Measurements from ENCODE around the gene PCYT1B.
A peak's percentile ranks its signal among the peaks of the same experiment; 100 is the strongest.

Gene PCYT1B

GRCh38 chrX:24536551-24536950, 110.6 kb downstream of the PCYT1B start:
- H3K36me3 ChIP-seq (ENCODE audit: insufficient read depth, low read length), result no peaks in the 10 kb centered on the region
- DNase-seq (ENCODE audit: low read depth, low spot score), result no peak
- no peaks in the 10 kb centered on the region for H3K9me3 ChIP-seq (ENCODE audit: low read depth, low read length)
- H3K9ac ChIP-seq (ENCODE audit: insufficient read length), result no peak overlapping the region
- no peak for TF ChIP-seq POLR2AphosphoS5 (IDR thresholded peaks at IDR 0.05; ENCODE audit: borderline replicate concordance, low read depth, low read length)
- no peak for TF ChIP-seq EZH2 (IDR thresholded peaks at IDR 0.05)
- no peak for TF ChIP-seq FOXP2 (optimal IDR thresholded peaks at IDR 0.05; ENCODE audit: control extremely low read depth, extremely low read length, insufficient read depth)
- no peak overlapping the region for H3K27ac ChIP-seq
- H3K4me3 ChIP-seq, result no peak overlapping the region

GRCh38 chrX:24528605-24529004, 118.5 kb downstream of the PCYT1B start:
- H3K9me3 ChIP-seq (ENCODE audit: low read depth, low read length), result no peaks in the 10 kb centered on the region
- H3K36me3 ChIP-seq (ENCODE audit: insufficient read depth, low read length), result no peaks in the 10 kb centered on the region
- H3K9ac ChIP-seq (ENCODE audit: insufficient read length), result no peak overlapping the region
- no peak overlapping the region for H3K27ac ChIP-seq
- DNase-seq (ENCODE audit: low read depth, low spot score), result no peak
- no peak for TF ChIP-seq EZH2 (IDR thresholded peaks at IDR 0.05)
- TF ChIP-seq POLR2AphosphoS5 (IDR thresholded peaks at IDR 0.05; ENCODE audit: borderline replicate concordance, low read depth, low read length), result no peak
- no peak for TF ChIP-seq FOXP2 (optimal IDR thresholded peaks at IDR 0.05; ENCODE audit: control extremely low read depth, extremely low read length, insufficient read depth)
- H3K4me3 ChIP-seq, result no peak overlapping the region

GRCh38 chrX:24526616-24527015, 120.5 kb downstream of the PCYT1B start:
- Histone ChIP-seq H3K4me3 (no peak overlapping the region), H3K36me3 (ENCODE audit: insufficient read depth, low read length) (no peaks in the 10 kb centered on the region), H3K9ac (ENCODE audit: insufficient read length) (no peak overlapping the region), H3K27ac (no peak overlapping the region), H3K9me3 (ENCODE audit: low read depth, low read length) (no peaks in the 10 kb centered on the region)
- TF ChIP-seq FOXP2 (optimal IDR thresholded peaks at IDR 0.05; ENCODE audit: control extremely low read depth, extremely low read length, insufficient read depth) (no peak), POLR2AphosphoS5 (IDR thresholded peaks at IDR 0.05; ENCODE audit: borderline replicate concordance, low read depth, low read length) (no peak), EZH2 (IDR thresholded peaks at IDR 0.05) (no peak)
- DNase-seq (ENCODE audit: low read depth, low spot score), result no peak

DNA sequence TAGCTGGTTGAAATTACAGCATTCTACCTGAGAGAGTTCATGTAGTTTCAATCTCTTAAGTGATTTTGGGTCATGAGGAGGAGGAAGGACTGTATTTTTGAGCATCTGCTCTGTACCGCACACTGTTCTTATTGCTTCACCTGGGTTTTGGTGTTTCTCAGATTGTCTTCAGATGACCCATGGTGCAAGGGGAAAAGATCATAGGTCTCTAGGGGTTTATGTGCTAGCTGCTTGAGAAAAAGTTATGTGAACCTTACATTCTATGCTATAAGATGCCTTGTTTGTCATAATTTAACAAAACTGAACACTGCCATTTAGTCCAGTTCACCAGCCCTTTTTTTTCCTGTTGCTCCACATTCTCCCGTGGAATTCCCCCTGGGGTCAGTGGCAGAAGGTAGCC, 121.7 kb downstream of the PCYT1B start:
- no peak overlapping the region for H3K4me3 ChIP-seq
- H3K27ac ChIP-seq, result no peak overlapping the region

GRCh38 chrX:24520472-24520871, 126.7 kb downstream of the PCYT1B start:
- TF ChIP-seq EZH2 (IDR thresholded peaks at IDR 0.05), result no peak
- TF ChIP-seq POLR2AphosphoS5 (IDR thresholded peaks at IDR 0.05; ENCODE audit: borderline replicate concordance, low read depth, low read length), result no peak
- TF ChIP-seq FOXP2 (optimal IDR thresholded peaks at IDR 0.05; ENCODE audit: control extremely low read depth, extremely low read length, insufficient read depth), result no peak

More for the DNA sequence above, 121.7 kb downstream of the PCYT1B start:
- TF ChIP-seq FOXP2 (optimal IDR thresholded peaks at IDR 0.05; ENCODE audit: control extremely low read depth, extremely low read length, insufficient read depth), result no peak
- no peak for TF ChIP-seq EZH2 (IDR thresholded peaks at IDR 0.05)
- TF ChIP-seq POLR2AphosphoS5 (IDR thresholded peaks at IDR 0.05; ENCODE audit: borderline replicate concordance, low read depth, low read length), result no peak
- no peak for DNase-seq (ENCODE audit: low read depth, low spot score)
- no peaks in the 10 kb centered on the region for H3K36me3 ChIP-seq (ENCODE audit: insufficient read depth, low read length)
- H3K9me3 ChIP-seq (ENCODE audit: low read depth, low read length), result no peaks in the 10 kb centered on the region
- H3K9ac ChIP-seq (ENCODE audit: insufficient read length), result no peak overlapping the region

DNA sequence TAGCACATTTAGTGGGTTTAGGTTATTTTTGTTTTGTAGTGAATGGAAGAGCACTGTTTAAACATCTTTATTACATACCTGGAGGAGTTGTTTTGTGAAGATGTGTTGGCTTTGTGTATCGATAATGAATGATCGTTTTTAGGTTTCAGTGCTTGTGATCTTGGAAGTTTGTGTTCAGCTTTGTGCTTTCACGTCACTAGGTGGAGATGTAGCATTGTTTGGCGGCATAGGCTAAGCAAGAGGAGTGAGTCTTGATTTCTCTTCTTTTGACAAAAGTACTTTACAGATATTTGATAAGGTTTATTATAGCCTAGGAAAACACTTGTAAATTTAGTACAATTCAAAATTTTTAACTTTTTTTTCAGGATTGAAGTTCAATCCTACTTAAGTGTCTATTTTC, 131.7 kb downstream of the PCYT1B start:
- no peak for TF ChIP-seq EZH2 (IDR thresholded peaks at IDR 0.05)
- TF ChIP-seq FOXP2 (optimal IDR thresholded peaks at IDR 0.05; ENCODE audit: control extremely low read depth, extremely low read length, insufficient read depth), result no peak
- no peak for TF ChIP-seq POLR2AphosphoS5 (IDR thresholded peaks at IDR 0.05; ENCODE audit: borderline replicate concordance, low read depth, low read length)
- H3K27ac ChIP-seq, result no peak overlapping the region
- no peak overlapping the region for H3K9ac ChIP-seq (ENCODE audit: insufficient read length)
- H3K9me3 ChIP-seq (ENCODE audit: low read depth, low read length), result no peaks in the 10 kb centered on the region
- DNase-seq (ENCODE audit: low read depth, low spot score), result peak; percentile 10
- H3K36me3 ChIP-seq (ENCODE audit: insufficient read depth, low read length), result no peaks in the 10 kb centered on the region
- no peak overlapping the region for H3K4me3 ChIP-seq

More at GRCh38 chrX:24520472-24520871, 126.7 kb downstream of the PCYT1B start:
- no peak overlapping the region for H3K4me3 ChIP-seq
- no peak for DNase-seq (ENCODE audit: low read depth, low spot score)
- H3K9ac ChIP-seq (ENCODE audit: insufficient read length), result no peak overlapping the region
- H3K36me3 ChIP-seq (ENCODE audit: insufficient read depth, low read length), result no peaks in the 10 kb centered on the region
- no peak overlapping the region for H3K27ac ChIP-seq
- H3K9me3 ChIP-seq (ENCODE audit: low read depth, low read length), result no peaks in the 10 kb centered on the region

- Histone ChIP-seq H3K9ac (ENCODE audit: insufficient read length) (no peak overlapping the region), H3K27ac (no peak overlapping the region), H3K4me3 (no peak overlapping the region), H3K36me3 (ENCODE audit: insufficient read depth, low read length) (no peaks in the 10 kb centered on the region), H3K9me3 (ENCODE audit: low read depth, low read length) (no peaks in the 10 kb centered on the region)
- DNase-seq (ENCODE audit: low read depth, low spot score), result no peak
- TF ChIP-seq FOXP2 (optimal IDR thresholded peaks at IDR 0.05; ENCODE audit: control extremely low read depth, extremely low read length, insufficient read depth) (no peak), EZH2 (IDR thresholded peaks at IDR 0.05) (no peak), POLR2AphosphoS5 (IDR thresholded peaks at IDR 0.05; ENCODE audit: borderline replicate concordance, low read depth, low read length) (no peak)
These were observed 133.7 kb downstream of the PCYT1B start for GRCh38 chrX:24513416-24513815.

- Histone ChIP-seq H3K9me3 (ENCODE audit: low read depth, low read length) (no peaks in the 10 kb centered on the region), H3K36me3 (ENCODE audit: insufficient read depth, low read length) (no peaks in the 10 kb centered on the region), H3K9ac (ENCODE audit: insufficient read length) (no peak overlapping the region), H3K4me3 (no peak overlapping the region), H3K27ac (no peak overlapping the region)
- TF ChIP-seq EZH2 (IDR thresholded peaks at IDR 0.05) (no peak), POLR2AphosphoS5 (IDR thresholded peaks at IDR 0.05; ENCODE audit: borderline replicate concordance, low read depth, low read length) (no peak), FOXP2 (optimal IDR thresholded peaks at IDR 0.05; ENCODE audit: control extremely low read depth, extremely low read length, insufficient read depth) (no peak)
- DNase-seq (ENCODE audit: low read depth, low spot score), result no peak
These were observed 138.8 kb downstream of the PCYT1B start for GRCh38 chrX:24508375-24508774.

Measured in SK-N-MC (cell line).